Measurements from ENCODE around the gene CDT1. TPM values are rescaled to one million over a fixed set of nuclear protein-coding genes. Genes with fewer than 3 reads are reported as not detected.

CDT1 gene
- total RNA-seq (2022) = 5.3 and 16.6 TPM in 2 replicates
- percentile 28 among the genes with signal in this experiment for Bru-seq, nascent RNA
- BruChase-seq, experiment 1, labeled RNA remaining after a 6-hour chase = percentile 40 among the genes with signal in this experiment
- BruChase-seq, experiment 2, labeled RNA remaining after a 2-hour chase = percentile 39 among the genes with signal in this experiment
- long read RNA-seq, transcript CDT1-201 (10 exons, 3,240 nt) = major isoform, 22 of 25 reads
- long read RNA-seq, partial matches to known transcripts = 3 of 25 reads
- long read RNA-seq, other reads (novel, unspliced or antisense) = 0 of 25 reads

- POLR2A ChIA-PET = interaction anchor here (0.5 to 3.3 kb wide), 6 partner anchors 9 to 351 kb away, joined by 3 to 24 read pairs (median 4); partner anchors contain the start of genes APRT and PIEZO1
- CTCF ChIA-PET = no interaction called here
- Mint-ChIP-seq H3K27ac (ENCODE audit: low read depth, unreplicated experiment) (no peak within 1 kb of the TSS), H3K36me3 (ENCODE audit: insufficient read depth, unreplicated experiment) (peaks cover 36% of the 10 kb centered on the region), H3K27me3 (ENCODE audit: insufficient read depth, unreplicated experiment) (no peaks in the 10 kb centered on the region), H3K4me1 (ENCODE audit: insufficient read depth, unreplicated experiment) (no peaks in the 10 kb centered on the region), H3K4me3 (ENCODE audit: unreplicated experiment) (peak within 1 kb of the TSS; percentile 74), H3K9me3 (ENCODE audit: unreplicated experiment) (no peaks in the 10 kb centered on the region)
- no TSS peak for BruUV-seq (replicated peaks)
- TF ChIP-seq, protein P1, sequence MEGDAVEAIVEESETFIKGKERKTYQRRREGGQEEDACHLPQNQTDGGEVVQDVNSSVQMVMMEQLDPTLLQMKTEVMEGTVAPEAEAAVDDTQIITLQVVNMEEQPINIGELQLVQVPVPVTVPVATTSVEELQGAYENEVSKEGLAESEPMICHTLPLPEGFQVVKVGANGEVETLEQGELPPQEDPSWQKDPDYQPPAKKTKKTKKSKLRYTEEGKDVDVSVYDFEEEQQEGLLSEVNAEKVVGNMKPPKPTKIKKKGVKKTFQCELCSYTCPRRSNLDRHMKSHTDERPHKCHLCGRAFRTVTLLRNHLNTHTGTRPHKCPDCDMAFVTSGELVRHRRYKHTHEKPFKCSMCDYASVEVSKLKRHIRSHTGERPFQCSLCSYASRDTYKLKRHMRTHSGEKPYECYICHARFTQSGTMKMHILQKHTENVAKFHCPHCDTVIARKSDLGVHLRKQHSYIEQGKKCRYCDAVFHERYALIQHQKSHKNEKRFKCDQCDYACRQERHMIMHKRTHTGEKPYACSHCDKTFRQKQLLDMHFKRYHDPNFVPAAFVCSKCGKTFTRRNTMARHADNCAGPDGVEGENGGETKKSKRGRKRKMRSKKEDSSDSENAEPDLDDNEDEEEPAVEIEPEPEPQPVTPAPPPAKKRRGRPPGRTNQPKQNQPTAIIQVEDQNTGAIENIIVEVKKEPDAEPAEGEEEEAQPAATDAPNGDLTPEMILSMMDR (IDR thresholded peaks at IDR 0.05; ENCODE audit: unreplicated experiment) = no peak
- peak; percentile 80 for DNase-seq (ENCODE audit: unreplicated experiment)
- intact Hi-C loops (cut with micrococcal nuclease) = no loop called here
Observed at GRCh38 chr16:88803264-88803987, at the start of gene CDT1. Gene CDT1 (plus strand): TSS chr16:88803789. CDS start chr16:88803832, 43 bp downstream.

DNA sequence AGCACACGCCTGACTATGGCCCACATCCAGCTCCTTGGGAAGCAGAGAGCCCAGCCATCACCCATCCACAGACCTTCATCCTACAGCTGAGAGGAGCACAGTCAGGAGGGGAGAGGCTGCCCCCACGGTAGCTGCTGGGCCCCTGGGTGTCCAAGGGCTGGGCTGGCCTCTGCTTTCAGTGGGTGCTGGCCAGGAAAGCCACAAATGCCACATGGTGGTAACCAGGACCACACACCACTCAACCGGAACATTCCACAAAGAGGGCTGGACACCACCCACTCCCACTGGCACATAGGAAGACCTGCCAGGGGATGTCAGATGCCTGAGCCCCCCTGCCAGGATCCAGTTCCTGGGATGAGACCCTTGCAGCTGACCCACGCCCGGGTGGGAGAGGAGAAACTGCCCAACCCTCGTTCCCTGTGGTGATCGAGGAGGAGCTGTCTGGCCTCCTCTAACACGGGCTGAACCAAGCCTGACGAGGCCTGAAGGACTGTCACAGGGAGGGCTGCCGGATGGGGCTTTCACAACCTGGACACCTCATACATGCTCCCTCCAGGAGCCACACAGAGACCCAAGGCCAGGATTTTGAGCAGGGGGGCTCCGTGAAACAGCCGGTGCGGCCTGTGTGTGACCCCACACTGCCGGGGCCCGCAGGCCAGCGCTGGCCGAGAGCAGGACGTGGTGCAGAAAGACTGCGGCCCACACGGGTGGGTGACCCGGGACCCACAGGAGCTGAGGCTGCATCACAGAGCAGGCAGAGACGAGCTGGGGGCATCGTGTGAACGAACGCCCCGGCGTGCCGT, 49.3 kb upstream of the CDT1 start:
- CTCF ChIA-PET = interaction anchor here (0.7 to 3.2 kb wide), 8 partner anchors 11 to 413 kb away, joined by 3 to 19 read pairs (median 6); no protein-coding TSS in a partner anchor
- H3K4me3 Mint-ChIP-seq (ENCODE audit: unreplicated experiment) = no peak overlapping the region

GRCh38 chr16:88754912-88755744, 48.5 kb upstream of the CDT1 start:
- TF ChIP-seq, protein P1 (IDR thresholded peaks at IDR 0.05; ENCODE audit: unreplicated experiment) = no peak
- Mint-ChIP-seq H3K4me1 (ENCODE audit: insufficient read depth, unreplicated experiment) (peaks cover 8% of the 10 kb centered on the region), H3K4me3 (ENCODE audit: unreplicated experiment) (peak overlapping the region; percentile 36), H3K27ac (ENCODE audit: low read depth, unreplicated experiment) (peak overlapping the region; percentile 23), H3K27me3 (ENCODE audit: insufficient read depth, unreplicated experiment) (no peaks in the 10 kb centered on the region), H3K9me3 (ENCODE audit: unreplicated experiment) (no peaks in the 10 kb centered on the region), H3K36me3 (ENCODE audit: insufficient read depth, unreplicated experiment) (peaks cover 13% of the 10 kb centered on the region)
- intact Hi-C loops (cut with micrococcal nuclease) = loop anchor here (1.0 kb wide), 1 partner anchor 28 kb away; no protein-coding TSS in a partner anchor
- BruUV-seq (replicated peaks) = no TSS peak
- DNase-seq (ENCODE audit: unreplicated experiment) = peak; percentile 75
- CTCF ChIA-PET = interaction anchor here (0.5 to 3.2 kb wide), 12 partner anchors 10 to 412 kb away, joined by 3 to 19 read pairs (median 4); partner anchors contain the start of gene APRT
- POLR2A ChIA-PET = interaction anchor here (0.7 to 3.5 kb wide), 5 partner anchors 18 to 846 kb away, joined by 3 to 13 read pairs (median 6); partner anchors contain the start of gene PIEZO1

More for the DNA sequence above, 49.3 kb upstream of the CDT1 start:
- DNase-seq (ENCODE audit: unreplicated experiment) = no peak
- no peak overlapping the region for H3K27ac Mint-ChIP-seq (ENCODE audit: low read depth, unreplicated experiment)
- H3K27me3 Mint-ChIP-seq (ENCODE audit: insufficient read depth, unreplicated experiment) = no peaks in the 10 kb centered on the region
- intact Hi-C loops (cut with micrococcal nuclease) = no loop called here
- H3K9me3 Mint-ChIP-seq (ENCODE audit: unreplicated experiment) = no peaks in the 10 kb centered on the region
- no TSS peak for BruUV-seq (replicated peaks)
- H3K4me1 Mint-ChIP-seq (ENCODE audit: insufficient read depth, unreplicated experiment) = peaks cover 8% of the 10 kb centered on the region
- TF ChIP-seq, protein P1 (IDR thresholded peaks at IDR 0.05; ENCODE audit: unreplicated experiment) = no peak
- POLR2A ChIA-PET = interaction anchor here (0.7 to 3.5 kb wide), 6 partner anchors 16 to 847 kb away, joined by 3 to 13 read pairs (median 5); partner anchors contain the start of gene PIEZO1
- peaks cover 11% of the 10 kb centered on the region for H3K36me3 Mint-ChIP-seq (ENCODE audit: insufficient read depth, unreplicated experiment)

All from MCF 10A (cell line).